ENCODE results near the gene CT47A1.
"Not testable (repeated sequence)": the region's sequence is repeated elsewhere in the genome, so short reads cannot be mapped to it uniquely, and the experiment has no call there.

The CT47A1 gene

DNA sequence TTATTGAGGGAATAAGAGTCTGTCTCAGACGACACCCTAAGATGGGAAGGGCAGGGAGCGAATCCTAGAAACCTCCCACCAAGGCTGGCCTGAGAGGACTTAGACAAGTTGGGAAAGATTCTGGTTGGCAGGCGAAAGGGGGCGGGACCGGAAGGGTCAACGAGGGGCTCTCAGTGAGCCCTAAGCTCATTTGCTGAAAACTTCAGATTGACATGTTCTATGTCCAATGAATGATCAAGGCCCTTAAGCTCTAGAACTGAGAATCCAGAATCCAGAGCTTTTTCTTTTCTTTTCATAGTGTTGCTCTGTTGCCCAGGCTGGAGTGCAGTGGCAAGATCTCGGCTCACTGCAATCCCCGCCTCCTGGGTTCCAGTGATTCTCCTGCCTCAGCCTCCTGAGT is at the start of gene CT47A1:
CT47A1 (minus strand) TSS at position 101 of the 400 bp plus-strand sequence. CDS start 231 bp downstream, outside the sequence.
- not testable (repeated sequence) for DNase-seq

DNA sequence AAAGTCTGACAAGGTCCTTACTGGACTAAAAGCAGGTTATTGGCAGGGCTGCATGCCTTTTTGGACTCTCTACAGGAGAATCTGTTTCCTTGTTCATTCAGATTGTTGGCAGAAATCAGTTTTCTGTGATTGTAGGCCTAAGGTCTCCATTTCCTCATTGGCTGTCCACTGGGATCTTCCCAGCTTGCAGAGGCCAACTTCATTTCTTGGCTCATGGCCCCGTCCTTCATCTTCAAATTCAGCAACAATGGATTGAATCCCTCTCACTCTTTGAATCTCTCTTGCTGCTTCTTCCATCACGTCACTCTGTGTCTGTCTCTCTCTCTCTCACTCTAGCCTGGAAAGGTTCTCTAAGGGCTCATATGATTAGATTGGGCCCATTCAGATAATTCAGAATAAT is 47.0 kb upstream of the CT47A1 start:
- DNase-seq, result no peak

GRCh38 chrX:121030083-121030482 is 44.5 kb upstream of the CT47A1 start:
- no peak for DNase-seq

GRCh38 chrX:121028419-121028818 is 42.9 kb upstream of the CT47A1 start:
- no peak for DNase-seq

- no peak for DNase-seq
Observed at GRCh38 chrX:121014826-121015225, 29.3 kb upstream of the CT47A1 start.

DNA sequence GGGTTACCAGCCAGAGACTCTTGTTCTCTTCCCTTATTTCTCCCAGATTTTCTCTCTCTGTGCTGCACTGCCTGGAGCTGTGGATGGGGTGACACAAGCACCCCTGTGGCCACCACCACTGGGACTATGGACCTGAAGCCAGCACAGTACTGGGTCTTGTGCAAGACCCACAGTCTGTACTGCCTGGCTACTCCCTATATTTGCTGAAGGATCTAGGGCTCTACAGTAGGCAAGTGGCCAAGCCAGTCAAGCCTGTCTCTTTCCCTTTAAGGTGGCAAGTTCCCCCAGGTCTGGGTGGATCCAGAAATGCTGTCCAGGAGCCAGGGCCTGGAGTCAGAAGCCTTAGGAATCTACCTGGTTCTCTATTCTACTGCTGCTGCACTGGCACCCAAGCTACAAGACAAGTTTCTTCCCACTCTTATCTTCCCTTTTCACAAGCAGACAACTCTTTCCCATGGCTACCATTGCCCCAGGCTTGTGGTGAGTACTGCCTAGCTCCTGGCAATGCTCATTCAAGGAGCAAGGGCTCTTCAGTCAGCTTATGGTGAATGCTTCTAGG is 28.4 kb upstream of the CT47A1 start:
- no peak for DNase-seq

DNA sequence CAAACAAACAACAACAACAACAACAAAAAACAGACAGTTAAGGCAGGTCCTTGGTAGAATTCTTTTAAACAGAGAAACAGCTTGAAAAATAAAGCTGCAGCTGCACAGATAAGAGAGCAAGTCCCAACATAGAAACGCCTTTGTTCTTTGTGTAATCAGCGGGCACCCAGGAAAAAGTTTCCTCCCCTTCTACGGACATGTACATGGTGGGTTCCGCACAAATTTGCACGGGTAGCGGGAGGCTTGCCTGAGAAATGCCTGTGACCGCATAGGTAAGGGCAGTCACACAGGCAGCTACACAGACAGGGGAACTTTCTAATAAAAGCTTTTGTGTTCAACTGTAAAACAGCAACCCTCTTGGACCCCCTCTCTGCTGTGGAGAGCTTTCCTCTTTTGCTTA is 25.7 kb upstream of the CT47A1 start:
- DNase-seq, result no peak

GRCh38 chrX:121010218-121010617 is 24.7 kb upstream of the CT47A1 start:
- no peak for DNase-seq

DNA sequence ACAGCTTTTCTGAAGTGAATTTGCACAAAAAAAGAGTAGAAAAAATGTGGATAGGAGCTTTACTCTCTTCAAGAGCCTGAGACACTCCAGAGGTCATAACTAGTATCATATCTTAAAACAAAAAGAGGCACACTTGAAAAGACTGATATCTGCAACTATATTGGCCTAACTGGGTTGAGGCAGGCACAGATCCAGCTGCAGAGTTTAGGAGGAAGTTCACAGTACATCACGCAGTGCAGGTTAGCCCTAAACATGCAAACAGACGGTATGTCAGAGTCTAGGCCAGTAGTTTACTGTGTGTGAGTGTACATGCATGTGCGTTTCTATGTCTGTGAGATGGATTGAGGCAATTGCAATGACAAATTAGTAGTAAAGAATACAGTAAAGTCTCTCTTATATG is 24.2 kb upstream of the CT47A1 start:
- DNase-seq, result no peak

DNA sequence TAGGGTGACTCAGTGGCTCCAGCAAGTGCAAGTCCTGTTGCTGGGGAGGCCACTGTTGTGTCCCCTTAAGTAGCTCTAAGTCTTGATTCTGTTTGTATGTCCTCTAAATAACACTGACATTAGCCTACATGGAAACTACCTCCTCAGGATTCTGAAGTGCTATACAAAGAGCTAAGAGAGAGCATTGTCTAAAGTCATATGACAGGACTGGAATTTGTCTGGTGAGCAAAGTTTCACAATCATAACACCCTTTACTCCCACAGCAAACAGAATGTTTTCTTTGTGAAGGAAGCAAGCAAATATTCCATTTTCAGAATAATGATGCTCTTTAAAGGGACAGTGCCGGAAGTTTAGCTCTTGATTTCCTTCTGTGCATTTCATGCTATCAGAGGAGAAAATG is 23.4 kb upstream of the CT47A1 start:
- no peak for DNase-seq

DNA sequence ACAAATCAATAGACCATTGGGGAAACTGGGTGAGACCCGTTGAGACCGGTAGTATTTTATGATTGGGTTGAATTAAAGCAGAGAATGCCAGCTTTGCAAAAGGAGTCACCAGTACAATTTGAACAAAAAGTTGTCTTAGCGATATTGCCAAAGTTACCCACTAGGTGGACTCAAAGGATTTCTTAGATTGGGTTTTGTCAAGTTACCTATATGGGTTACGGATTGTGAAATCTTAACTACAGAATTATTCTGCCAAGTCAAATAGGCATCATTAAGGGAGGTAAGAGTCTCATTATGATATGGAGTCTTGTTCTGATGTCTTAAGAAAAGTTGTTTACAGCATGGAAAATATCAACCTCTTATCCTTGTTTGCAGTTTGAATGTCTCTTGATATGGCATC is 15.0 kb upstream of the CT47A1 start:
- DNase-seq, result no peak

- DNase-seq, result no peak
Observed at GRCh38 chrX:120999413-120999812, 13.9 kb upstream of the CT47A1 start.

DNA sequence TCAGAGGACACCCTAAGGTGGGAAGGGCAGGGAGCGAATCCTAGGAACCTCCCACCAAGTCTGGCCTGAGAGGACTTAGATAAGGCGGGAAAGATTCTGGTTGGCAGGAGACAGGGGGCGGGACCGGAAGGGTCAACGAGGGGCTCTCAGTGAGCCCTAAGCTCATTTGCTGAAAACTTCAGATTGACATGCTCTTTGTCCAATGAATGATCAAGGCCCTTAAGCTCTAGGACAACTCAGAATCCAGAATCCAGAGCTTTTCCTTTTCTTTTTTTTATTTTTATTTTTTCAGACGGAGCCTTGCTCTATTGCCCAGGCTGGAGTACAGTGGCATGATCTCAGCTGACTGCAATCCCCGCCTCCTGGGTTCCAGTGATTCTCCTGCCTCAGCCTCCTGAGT is 29.1 kb downstream of the CT47A1 start, which contains the start of gene CT47A7:
CT47A7 (minus strand) TSS at position 101 of the 400 bp plus-strand sequence. CDS start 255 bp downstream, outside the sequence.
- DNase-seq, result not testable (repeated sequence)

Data from cerebellar nuclear complex (tissue), 1 donor.